Activated CD8-positive, alpha-beta T cell treated with anti-CD3 and anti-CD28 coated beads for 36 hours (primary cell): ENCODE measurements around the gene STIL. TPM values are rescaled to one million over a fixed set of nuclear protein-coding genes. Genes with fewer than 3 reads are reported as not detected.

Experiments used
- ATAC-seq: fragments of 200-7000 bp; cut with Tn5 transposase; one replicate; pipeline ENCODE4 v1.10.0; 2021; ENCODE audit warnings: mild to moderate bottlenecking, moderate library complexity
- CTCF ChIA-PET: fragments of 350-600 bp; sonication (Branson Sonifier 250); formaldehyde crosslinking; loops from one replicate; lab custom pipeline; 2021; ENCODE audit warnings: antibody characterized with exemption; lab: Charles Lee
- POLR2A ChIA-PET: fragments of 350-600 bp; sonication (Branson Sonifier 250); formaldehyde crosslinking; loops from one replicate; lab custom pipeline; 2021; ENCODE audit warnings: antibody characterized with exemption; lab: Charles Lee
- DNase-seq: peaks from one replicate; pipeline ENCODE4 v3.0.0-alpha.2; 2020
- H3K27ac Mint-ChIP-seq: one replicate; pipeline ENCODE4 v1.8.0; 2021; ENCODE audit warnings: mild to moderate bottlenecking, mixed read lengths
- H3K27me3 Mint-ChIP-seq: one replicate; pipeline ENCODE4 v1.8.0; 2021; ENCODE audit warnings: mixed read lengths
- H3K36me3 Mint-ChIP-seq: one replicate; pipeline ENCODE4 v1.8.0; 2021; ENCODE audit warnings: low read depth, mixed read lengths
- H3K4me1 Mint-ChIP-seq: one replicate; pipeline ENCODE4 v1.8.0; 2021; ENCODE audit warnings: low read depth, mixed read lengths
- H3K4me3 Mint-ChIP-seq: one replicate; pipeline ENCODE4 v1.8.0; 2021; ENCODE audit warnings: mild to moderate bottlenecking, moderate library complexity, mixed read lengths
- H3K9me3 Mint-ChIP-seq: one replicate; pipeline ENCODE4 v1.8.0; 2021; ENCODE audit warnings: mixed read lengths
- CTCF ChIP-seq: fragments of 200-600 bp; IDR thresholded peaks from one replicate; pipeline ENCODE4 v1.8.0; 2022; ENCODE audit warnings: antibody characterized with exemption, mild to moderate bottlenecking
- intact Hi-C: fragments of 100-400 bp; cut with micrococcal nuclease; formaldehyde crosslinking; loops from one replicate; pipeline ENCODE4 v1.10.0; 2022
- total RNA-seq, 2 experiments: library from RNA; stranded (reverse); gene quantifications; one replicate each; pipeline ENCODE4 v1.2.3, GENCODE V29; 2021

Gene STIL
- total RNA-seq, 2 experiments from 2014 or later: 22.8 to 24.5 TPM

- Mint-ChIP-seq H3K4me3 (no peak overlapping the region), H3K27ac (no peak overlapping the region), H3K36me3 (no peaks in the 10 kb centered on the region), H3K9me3 (no peaks in the 10 kb centered on the region), H3K4me1 (no peaks in the 10 kb centered on the region), H3K27me3 (no peaks in the 10 kb centered on the region)
- ChIA-PET POLR2A (interaction anchor here (1.1 kb wide), 1 partner anchor 12 kb away, joined by 3 read pairs; no protein-coding TSS in a partner anchor), CTCF (interaction anchor here (1.3 kb wide), 1 partner anchor 8 kb away, joined by 3 read pairs; no protein-coding TSS in a partner anchor)
- ATAC-seq (no peak), DNase-seq (no peak)
- intact Hi-C loops: no loop called here
- TF ChIP-seq CTCF: no peak
These were observed 100.5 kb downstream of the STIL start for GRCh38 chr1:47213230-47213963.

GRCh38 chr1:47212636-47213229 lies 101.2 kb downstream of the STIL start:
- no peak for TF ChIP-seq CTCF
- Mint-ChIP-seq H3K4me3 (no peak overlapping the region), H3K27me3 (no peaks in the 10 kb centered on the region), H3K9me3 (no peaks in the 10 kb centered on the region), H3K4me1 (no peaks in the 10 kb centered on the region), H3K36me3 (no peaks in the 10 kb centered on the region), H3K27ac (no peak overlapping the region)
- DNase-seq (no peak), ATAC-seq (no peak)
- CTCF ChIA-PET: interaction anchor here (1.3 kb wide), 1 partner anchor 9 kb away, joined by 3 read pairs; no protein-coding TSS in a partner anchor
- POLR2A ChIA-PET: interaction anchor here (0.9 to 1.1 kb wide), 2 partner anchors 13 kb away, joined by 3 read pairs; no protein-coding TSS in a partner anchor
- intact Hi-C loops: no loop called here

- Mint-ChIP-seq H3K4me1 (no peaks in the 10 kb centered on the region), H3K27me3 (no peaks in the 10 kb centered on the region), H3K36me3 (no peaks in the 10 kb centered on the region), H3K4me3 (no peak overlapping the region), H3K9me3 (no peaks in the 10 kb centered on the region), H3K27ac (no peak overlapping the region)
- intact Hi-C loops: no loop called here
- no peak for TF ChIP-seq CTCF
- ChIA-PET CTCF (interaction anchor here (2.2 kb wide), 1 partner anchor 19 kb away, joined by 10 read pairs; no protein-coding TSS in a partner anchor), POLR2A (interaction anchor here (0.9 kb wide), 1 partner anchor 12 kb away, joined by 3 read pairs; no protein-coding TSS in a partner anchor)
- DNase-seq (no peak), ATAC-seq (no peak)
These were observed 102.1 kb downstream of the STIL start for GRCh38 chr1:47211796-47212269.

GRCh38 chr1:47210666-47211065 lies 103.3 kb downstream of the STIL start:
- Mint-ChIP-seq H3K27me3 (peaks cover 4% of the 10 kb centered on the region), H3K27ac (no peak overlapping the region), H3K36me3 (no peaks in the 10 kb centered on the region), H3K4me1 (no peaks in the 10 kb centered on the region), H3K9me3 (no peaks in the 10 kb centered on the region), H3K4me3 (no peak overlapping the region)
- ChIA-PET CTCF (interaction anchor here (2.2 kb wide), 1 partner anchor 18 kb away, joined by 10 read pairs; no protein-coding TSS in a partner anchor), POLR2A (no interaction called here)
- DNase-seq (no peak), ATAC-seq (no peak)
- TF ChIP-seq CTCF: no peak
- intact Hi-C loops: no loop called here
